ENCODE data around the gene PCCA.

- TF ChIP-seq JUNB (IDR thresholded peaks at IDR 0.05; ENCODE audit: unreplicated experiment) (no peak), EZH2phosphoT487 (IDR thresholded peaks at IDR 0.05; ENCODE audit: unreplicated experiment) (no peak), CREB1 (CRISPR knock-in tag; IDR thresholded peaks at IDR 0.05; ENCODE audit: low read depth) (no peak), CTCF (conservative IDR thresholded peaks at IDR 0.05; ENCODE audit: low read depth in 2 of 2) (no peak), EZH2 (IDR thresholded peaks at IDR 0.05; ENCODE audit: low read depth, unreplicated experiment) (no peak), POLR2AphosphoS5 (IDR thresholded peaks at IDR 0.05; ENCODE audit: low read depth) (no peak), STAT1 (IDR thresholded peaks at IDR 0.05; ENCODE audit: unreplicated experiment) (no peak)
These were observed 208.5 kb downstream of the PCCA start for GRCh38 chr13:100297413-100297812.

All from GM23338 (cell line).